ENCODE results near the gene NGEF. TPM values are rescaled to one million over a fixed set of nuclear protein-coding genes. Genes with fewer than 3 reads are reported as not detected.

Gene NGEF
- total RNA-seq, 4 donors from 2014 or later = 0.29 to 18.4 (median 5.2) TPM

DNA sequence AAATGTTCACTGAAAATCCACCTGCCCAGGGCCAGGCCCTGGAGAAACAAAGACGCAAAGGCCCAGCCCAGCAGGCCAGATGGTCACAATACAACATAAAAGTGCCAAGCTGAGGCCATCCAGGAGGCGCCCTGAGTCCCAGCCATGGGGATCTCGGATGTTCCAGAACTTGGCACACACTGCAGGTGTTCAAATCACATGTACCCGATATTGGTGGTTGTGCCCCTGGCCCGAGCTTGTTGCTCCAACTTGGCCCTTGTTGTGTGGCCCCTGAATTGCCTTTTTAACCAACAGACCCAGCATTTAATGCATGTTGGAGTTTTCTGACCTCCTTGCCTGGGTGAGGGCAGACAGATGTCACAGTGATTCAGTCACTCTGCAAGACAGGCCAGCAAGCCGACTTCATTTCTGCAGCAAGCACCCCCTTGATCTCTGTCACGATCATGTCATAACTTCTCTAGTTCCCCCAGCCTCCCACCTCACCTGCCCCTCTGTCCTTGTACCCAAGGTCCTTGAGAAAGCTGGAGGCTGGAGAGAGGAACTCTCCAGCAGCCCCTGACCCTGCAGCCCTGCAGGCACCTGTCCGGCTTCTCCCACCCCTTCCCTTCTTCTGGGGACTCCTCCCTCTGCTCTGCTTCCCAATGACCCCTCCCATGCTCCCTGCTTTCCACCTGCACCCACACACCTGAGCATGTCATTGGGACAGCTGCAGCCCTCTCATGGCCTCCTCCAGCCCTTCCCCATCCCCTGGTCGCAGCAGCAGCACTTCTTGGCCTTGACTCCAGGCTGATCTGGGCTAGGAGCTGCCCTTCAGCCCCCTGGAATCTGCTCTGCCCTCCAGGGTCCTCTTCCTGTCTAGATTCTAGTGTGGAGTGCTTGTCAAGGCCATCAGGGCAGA lies 9.1 kb downstream of the NGEF start:
- TF ChIP-seq POLR2A (IDR thresholded peaks at IDR 0.05) = no peak
- TF ChIP-seq, protein P1, sequence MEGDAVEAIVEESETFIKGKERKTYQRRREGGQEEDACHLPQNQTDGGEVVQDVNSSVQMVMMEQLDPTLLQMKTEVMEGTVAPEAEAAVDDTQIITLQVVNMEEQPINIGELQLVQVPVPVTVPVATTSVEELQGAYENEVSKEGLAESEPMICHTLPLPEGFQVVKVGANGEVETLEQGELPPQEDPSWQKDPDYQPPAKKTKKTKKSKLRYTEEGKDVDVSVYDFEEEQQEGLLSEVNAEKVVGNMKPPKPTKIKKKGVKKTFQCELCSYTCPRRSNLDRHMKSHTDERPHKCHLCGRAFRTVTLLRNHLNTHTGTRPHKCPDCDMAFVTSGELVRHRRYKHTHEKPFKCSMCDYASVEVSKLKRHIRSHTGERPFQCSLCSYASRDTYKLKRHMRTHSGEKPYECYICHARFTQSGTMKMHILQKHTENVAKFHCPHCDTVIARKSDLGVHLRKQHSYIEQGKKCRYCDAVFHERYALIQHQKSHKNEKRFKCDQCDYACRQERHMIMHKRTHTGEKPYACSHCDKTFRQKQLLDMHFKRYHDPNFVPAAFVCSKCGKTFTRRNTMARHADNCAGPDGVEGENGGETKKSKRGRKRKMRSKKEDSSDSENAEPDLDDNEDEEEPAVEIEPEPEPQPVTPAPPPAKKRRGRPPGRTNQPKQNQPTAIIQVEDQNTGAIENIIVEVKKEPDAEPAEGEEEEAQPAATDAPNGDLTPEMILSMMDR (IDR thresholded peaks at IDR 0.05) = no peak
- no peak for DNase-seq
- H3K4me1 ChIP-seq = no peaks in the 10 kb centered on the region
- H3K9me3 ChIP-seq = no peaks in the 10 kb centered on the region
- intact Hi-C loops (cut with DNase I; ENCODE audit: low total_unique reads) = no loop called here
- H3K36me3 ChIP-seq = no peaks in the 10 kb centered on the region
- no peak overlapping the region for H3K27ac ChIP-seq
- no peak overlapping the region for H3K4me3 ChIP-seq
- H3K27me3 ChIP-seq = no peaks in the 10 kb centered on the region

DNA sequence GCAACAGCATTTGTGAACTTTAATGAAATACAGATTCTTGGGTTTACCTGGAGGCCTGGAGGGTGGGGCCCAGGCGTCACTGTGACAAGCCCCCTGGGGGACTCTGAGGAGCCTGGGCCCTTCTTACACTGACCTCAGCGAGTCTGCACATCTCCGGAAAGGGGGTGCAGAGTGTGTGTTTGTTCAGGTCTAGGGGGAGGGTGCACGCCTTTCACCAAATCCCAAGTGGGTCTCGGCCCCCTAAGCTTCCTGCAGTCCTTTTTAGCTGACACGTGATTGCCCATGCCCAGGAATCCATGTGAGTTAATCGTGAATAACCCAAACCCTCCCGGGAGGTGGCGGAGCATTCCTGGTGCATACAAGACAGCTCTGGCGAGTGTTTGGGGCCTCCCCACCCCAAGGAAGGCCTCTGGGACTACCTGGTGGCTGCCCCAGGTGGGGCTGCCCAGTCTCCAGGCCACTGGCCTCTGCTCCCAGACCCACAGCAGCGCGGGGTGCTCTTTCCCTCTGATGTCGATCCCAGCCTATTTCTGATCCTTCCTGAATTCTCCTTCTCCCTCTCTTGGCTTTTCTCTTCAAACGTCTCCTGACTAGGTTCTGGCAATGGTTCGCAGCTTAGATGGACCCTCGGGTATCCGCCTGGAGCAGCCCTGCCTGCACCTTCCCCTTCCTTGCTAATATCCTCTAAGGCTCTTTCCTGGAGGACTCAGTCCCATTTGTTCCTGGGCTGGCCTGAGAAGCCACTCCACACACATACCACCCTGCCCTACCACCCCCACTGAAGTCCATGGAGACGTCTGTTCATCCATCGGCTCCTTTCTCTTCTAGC lies 10.0 kb downstream of the NGEF start:
- DNase-seq = no peak
- H3K4me1 ChIP-seq = no peaks in the 10 kb centered on the region
- H3K27ac ChIP-seq = no peak overlapping the region
- intact Hi-C loops (cut with DNase I; ENCODE audit: low total_unique reads) = no loop called here
- no peaks in the 10 kb centered on the region for H3K9me3 ChIP-seq
- no peaks in the 10 kb centered on the region for H3K36me3 ChIP-seq
- H3K4me3 ChIP-seq = no peak overlapping the region
- TF ChIP-seq, protein P1 (IDR thresholded peaks at IDR 0.05) = no peak
- no peak for TF ChIP-seq POLR2A (IDR thresholded peaks at IDR 0.05)
- H3K27me3 ChIP-seq = no peaks in the 10 kb centered on the region

- H3K4me3 ChIP-seq = no peak overlapping the region
- no peak for TF ChIP-seq POLR2A (IDR thresholded peaks at IDR 0.05)
- TF ChIP-seq, protein P1 (IDR thresholded peaks at IDR 0.05) = no peak
- H3K27ac ChIP-seq = no peak overlapping the region
- intact Hi-C loops (cut with DNase I; ENCODE audit: low total_unique reads) = no loop called here
- no peaks in the 10 kb centered on the region for H3K9me3 ChIP-seq
- no peaks in the 10 kb centered on the region for H3K36me3 ChIP-seq
- no peaks in the 10 kb centered on the region for H3K4me1 ChIP-seq
- no peak for DNase-seq
- no peaks in the 10 kb centered on the region for H3K27me3 ChIP-seq
Measured at GRCh38 chr2:233000886-233001750, 11.9 kb downstream of the NGEF start.

DNA sequence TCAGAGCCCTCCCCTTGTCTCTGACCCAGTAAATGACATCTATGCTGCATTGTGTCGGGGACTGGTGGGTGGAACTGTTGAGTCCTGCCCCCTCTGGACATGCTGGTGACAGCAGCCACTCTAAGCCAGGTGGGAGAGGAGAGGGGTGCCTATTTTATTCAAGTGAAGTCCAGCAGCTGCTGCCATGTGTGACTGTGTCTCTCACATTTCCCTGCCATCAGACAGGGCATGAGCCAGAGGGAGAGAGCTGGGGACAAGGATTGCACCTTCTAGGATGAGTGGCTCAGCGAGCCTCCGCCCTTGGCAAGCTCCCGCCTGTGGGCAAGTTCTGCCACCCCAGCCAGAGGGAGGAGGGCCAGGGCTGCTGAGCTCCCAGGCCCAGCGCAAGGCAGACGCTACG lies 13.7 kb downstream of the NGEF start:
- H3K27me3 ChIP-seq = no peaks in the 10 kb centered on the region
- H3K4me3 ChIP-seq = no peak overlapping the region
- H3K4me1 ChIP-seq = no peaks in the 10 kb centered on the region
- H3K9me3 ChIP-seq = no peaks in the 10 kb centered on the region
- intact Hi-C loops (cut with DNase I; ENCODE audit: low total_unique reads) = no loop called here
- DNase-seq = no peak
- no peaks in the 10 kb centered on the region for H3K36me3 ChIP-seq
- no peak overlapping the region for H3K27ac ChIP-seq
- TF ChIP-seq, protein P1 (IDR thresholded peaks at IDR 0.05) = no peak
- TF ChIP-seq POLR2A (IDR thresholded peaks at IDR 0.05) = no peak

All from uterus (tissue), 4 donors.